ENCODE data around the gene GRM5.
"Not testable (repeated sequence)": the region's sequence is repeated elsewhere in the genome, so short reads cannot be mapped to it uniquely, and the experiment has no call there.

GRM5 gene

GRCh38 chr11:88838139-88838538 lies 227.6 kb downstream of the GRM5 start:
- DNase-seq (ENCODE audit: low read depth in 2 of 2), result peak; percentile 25 to 36

GRCh38 chr11:88835709-88836108 lies 230.1 kb downstream of the GRM5 start:
- DNase-seq (ENCODE audit: low read depth in 2 of 2), result not testable (repeated sequence)

DNA sequence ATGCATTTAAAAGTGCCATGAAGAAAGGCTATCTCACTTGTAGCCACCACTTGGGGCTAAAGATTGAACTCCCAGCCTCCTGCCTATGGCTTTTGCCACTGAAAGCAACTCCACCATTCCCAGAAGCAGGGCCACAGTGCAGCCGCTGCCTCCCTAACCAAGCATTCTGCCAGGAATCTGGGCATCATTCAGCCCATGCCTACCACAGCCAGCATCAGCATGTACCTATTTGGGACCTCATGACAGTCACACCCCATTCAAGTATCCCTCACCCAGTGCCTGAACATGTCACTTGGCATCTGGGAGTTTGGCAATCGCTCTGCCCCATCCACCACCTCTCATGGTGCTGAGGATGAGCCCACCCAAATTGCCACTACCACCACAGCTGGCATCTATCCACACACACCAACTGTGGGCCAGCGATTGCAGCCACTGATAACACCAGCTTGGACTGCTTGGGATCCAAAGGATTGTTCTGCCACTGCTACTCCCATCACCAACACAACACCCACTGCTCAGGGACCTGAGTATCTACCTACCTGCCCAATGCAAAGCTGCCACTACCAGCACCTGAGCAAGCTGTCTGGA lies 234.4 kb downstream of the GRM5 start:
- no peak for DNase-seq (ENCODE audit: low read depth in 2 of 2)

GRCh38 chr11:88827018-88827676 lies 238.6 kb downstream of the GRM5 start:
- DNase-seq (ENCODE audit: low read depth in 2 of 2), result no peak

DNA sequence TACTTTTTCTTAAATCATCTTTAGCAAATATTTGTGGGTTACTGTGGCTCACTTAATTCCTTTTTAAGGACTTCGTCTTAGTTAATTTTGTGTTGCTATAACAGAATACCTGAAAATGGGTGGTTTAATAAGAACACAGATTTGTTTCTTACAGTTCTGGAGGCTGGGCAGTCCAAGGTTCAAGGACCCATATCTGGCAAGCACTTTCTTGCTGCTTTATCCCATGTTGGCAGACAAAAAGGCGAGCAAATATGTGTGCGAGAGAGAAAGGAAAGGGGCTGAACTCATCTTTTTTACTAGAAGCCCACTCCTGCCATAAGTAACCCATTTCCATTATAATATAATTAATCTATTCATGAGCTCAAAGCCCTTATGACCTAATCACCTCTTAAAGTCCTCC lies 246.2 kb downstream of the GRM5 start:
- DNase-seq (ENCODE audit: low read depth in 2 of 2), result no peak

DNA sequence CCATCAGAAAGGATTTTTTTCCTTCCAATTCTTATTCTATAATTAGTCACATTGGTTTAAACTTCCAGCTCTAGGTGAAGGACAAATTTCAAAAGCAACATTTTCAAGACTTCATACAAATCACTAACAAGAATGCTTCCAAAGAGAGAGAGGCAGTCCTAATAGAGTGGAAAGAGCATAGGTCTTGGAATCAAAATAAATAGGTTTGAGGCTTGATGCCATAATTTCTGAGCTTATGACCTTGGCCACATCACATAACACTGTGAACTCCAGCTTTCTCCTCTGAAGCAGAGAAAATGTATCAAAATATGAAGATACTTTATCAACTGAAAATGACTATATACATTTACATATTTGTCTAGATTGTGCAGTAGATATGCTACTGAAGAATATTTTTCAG lies 246.8 kb downstream of the GRM5 start:
- DNase-seq (ENCODE audit: low read depth in 2 of 2), result no peak

GRCh38 chr11:88815505-88815904 lies 250.3 kb downstream of the GRM5 start:
- no peak for DNase-seq (ENCODE audit: low read depth in 2 of 2)

DNA sequence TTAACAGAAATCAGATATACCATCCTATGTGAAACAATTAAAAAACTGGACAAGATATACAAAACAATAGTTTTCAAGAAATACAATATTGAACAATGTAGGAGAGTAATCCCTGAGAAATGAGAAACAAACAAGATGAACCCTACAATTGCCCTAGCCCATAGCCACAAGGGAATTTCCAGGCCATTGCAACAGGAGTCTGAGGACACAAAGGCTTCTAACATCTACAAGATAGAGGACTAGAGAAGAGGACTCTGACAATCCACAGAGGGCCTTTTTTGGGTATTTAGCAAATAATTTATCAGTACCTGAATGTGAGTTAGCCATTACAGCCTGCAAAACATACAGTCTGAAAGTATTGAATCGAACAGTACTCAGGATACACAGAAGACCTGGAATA lies 251.7 kb downstream of the GRM5 start:
- no peak for DNase-seq (ENCODE audit: low read depth in 2 of 2)

DNA sequence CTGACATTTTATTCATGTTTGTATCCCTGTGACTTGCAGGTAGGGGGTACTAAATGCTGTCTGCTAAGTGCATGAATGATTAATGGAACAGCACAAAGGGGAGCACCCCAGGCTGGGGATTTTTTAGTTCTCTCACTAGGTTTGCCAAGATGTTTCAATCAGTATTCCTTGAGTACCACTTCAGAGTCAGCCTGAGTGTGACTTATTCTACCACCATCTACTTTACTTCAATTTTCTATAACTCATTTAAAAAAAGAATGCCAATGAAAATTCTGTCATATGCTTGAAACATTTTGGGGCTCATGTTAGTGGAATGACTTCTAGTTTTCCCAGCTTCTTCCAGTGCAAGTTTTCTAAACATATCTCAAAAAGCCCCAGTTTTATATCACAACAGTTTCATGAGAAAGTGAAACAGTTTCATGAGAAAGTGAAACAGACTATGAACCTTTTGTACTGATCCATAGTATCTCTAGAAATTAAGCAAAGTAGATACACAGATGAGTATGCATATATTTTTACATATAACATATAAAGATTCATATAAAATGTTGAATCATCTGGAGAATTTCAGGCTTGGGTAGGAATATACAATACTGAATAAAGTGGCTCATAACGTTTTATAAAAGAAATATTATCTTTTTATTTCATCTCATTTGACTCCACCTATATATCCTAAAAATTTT lies 252.4 kb downstream of the GRM5 start:
- no peak for DNase-seq (ENCODE audit: low read depth in 2 of 2)

GRCh38 chr11:88810420-88811097 lies 255.2 kb downstream of the GRM5 start:
- DNase-seq (ENCODE audit: low read depth in 2 of 2), result no peak

GRCh38 chr11:88809126-88809525 lies 256.7 kb downstream of the GRM5 start:
- no peak for DNase-seq (ENCODE audit: low read depth in 2 of 2)

- no peak for DNase-seq (ENCODE audit: low read depth in 2 of 2)
Observed at GRCh38 chr11:88807349-88807748, 258.4 kb downstream of the GRM5 start.

- DNase-seq (ENCODE audit: low read depth in 2 of 2), result no peak
Observed at GRCh38 chr11:88806410-88806809, 259.4 kb downstream of the GRM5 start.

GRCh38 chr11:88801484-88802123 lies 264.2 kb downstream of the GRM5 start:
- DNase-seq (ENCODE audit: low read depth in 2 of 2), result no peak

DNA sequence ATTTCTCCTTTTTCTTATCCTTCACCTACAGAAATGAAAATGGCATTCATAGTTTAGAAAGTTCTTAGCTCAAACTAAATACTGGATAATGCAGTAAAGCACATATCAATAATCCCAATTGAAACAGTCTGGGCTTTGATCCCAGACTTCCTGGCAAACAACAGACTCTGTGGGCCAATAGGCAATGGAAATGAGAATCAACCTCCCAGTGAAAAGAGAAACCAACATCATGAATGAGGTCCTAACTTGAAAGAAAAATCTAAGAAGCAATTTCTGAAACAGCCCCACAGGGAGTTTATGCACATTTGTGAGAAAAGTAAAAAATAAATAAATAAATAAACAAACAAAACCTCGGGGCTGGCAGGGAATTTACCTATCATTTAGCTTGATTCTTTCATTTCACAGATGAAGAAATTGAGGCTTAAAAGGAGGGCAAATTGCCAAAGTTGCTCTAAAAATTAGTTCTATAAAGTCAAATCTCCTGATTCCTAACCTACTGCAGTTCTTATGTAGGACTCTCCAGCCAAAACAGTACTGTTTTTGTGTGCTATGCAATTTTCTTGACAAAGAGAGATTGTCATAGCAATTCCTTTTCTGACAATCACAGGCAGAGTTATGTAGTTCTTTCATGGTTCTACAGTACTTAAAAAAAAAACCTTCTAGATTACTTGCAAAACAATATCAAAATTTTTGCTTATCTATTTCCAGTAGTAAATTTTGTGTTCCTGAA lies 265.8 kb downstream of the GRM5 start:
- DNase-seq (ENCODE audit: low read depth in 2 of 2), result no peak

DNA sequence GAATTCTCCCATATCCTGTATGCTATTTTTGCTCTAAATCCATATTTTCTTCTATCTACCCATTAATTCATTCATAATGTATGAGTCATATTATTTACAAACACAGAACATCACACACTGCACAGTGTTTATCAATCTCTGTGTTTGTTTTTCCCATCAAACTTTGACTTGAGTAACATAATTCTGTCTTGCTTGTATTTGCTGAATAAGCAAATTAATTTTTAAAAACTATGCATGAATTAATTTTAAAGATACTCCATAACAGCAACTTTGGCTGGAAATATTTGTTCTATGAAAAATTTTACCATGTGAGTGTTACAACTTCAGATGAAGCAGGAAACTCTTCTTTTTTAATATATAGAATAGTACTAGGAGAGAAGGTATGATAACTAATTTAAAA lies 275.6 kb downstream of the GRM5 start:
- DNase-seq (ENCODE audit: low read depth in 2 of 2), result no peak

DNA sequence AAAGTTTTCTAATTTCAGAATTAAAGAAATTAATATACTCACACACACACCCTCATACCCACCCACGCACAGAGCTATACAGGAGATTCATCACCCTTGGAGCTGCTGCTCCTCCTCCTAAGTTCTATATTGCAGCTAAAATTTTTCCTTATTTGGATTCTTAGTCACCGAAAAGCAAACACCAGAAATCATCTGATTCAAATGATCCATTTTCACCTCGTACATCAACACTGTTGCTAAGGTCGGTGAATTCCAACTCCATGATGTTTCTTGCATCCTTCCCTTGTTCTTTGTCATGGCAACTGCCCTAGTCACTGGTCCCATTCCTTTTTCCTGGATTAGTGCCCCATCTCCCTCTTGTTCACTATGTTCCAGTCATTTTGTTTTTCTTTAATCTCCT lies 286.2 kb downstream of the GRM5 start:
- peak; percentile 78 to 79 for DNase-seq (ENCODE audit: low read depth in 2 of 2)

GRCh38 chr11:88770475-88771079 lies 295.2 kb downstream of the GRM5 start:
- DNase-seq (ENCODE audit: low read depth in 2 of 2), result no peak

GRCh38 chr11:88744140-88744539 lies 321.6 kb downstream of the GRM5 start:
- DNase-seq (ENCODE audit: low read depth in 2 of 2), result no peak

- no peak for DNase-seq (ENCODE audit: low read depth in 2 of 2)
Observed at GRCh38 chr11:88739524-88739923, 326.3 kb downstream of the GRM5 start.

DNA sequence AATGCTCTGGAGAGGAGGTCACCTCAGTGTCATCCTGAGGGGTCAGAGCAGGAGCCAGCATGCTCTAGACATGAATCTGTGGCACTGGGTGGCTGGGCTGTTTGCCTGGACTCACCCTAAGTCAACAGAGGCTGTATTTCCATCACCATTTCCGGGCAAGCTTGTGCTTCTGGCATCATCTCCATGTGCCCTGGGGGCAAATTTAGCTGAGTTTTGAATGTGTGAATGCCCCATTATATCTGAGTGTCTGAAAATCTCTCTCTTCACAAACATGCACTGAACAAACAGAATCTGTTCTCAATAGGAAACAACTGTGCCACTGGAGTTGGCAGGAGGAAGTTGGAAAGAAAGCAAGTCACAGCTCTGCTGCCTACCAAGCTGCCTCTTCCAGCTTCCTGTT lies 356.2 kb downstream of the GRM5 start:
- no peak for DNase-seq (ENCODE audit: low read depth in 2 of 2)
